ENCODE data around the gene KLHL42. TPM values are rescaled to one million over a fixed set of nuclear protein-coding genes. Genes with fewer than 3 reads are reported as not detected.

Gene KLHL42
- total RNA-seq, 1 donor = 42.0 TPM

GRCh38 chr12:27822076-27822712 lies 42.2 kb downstream of the KLHL42 start:
- Histone ChIP-seq H3K9me3 (ENCODE audit: low read depth, low read length) (no peaks in the 10 kb centered on the region), H3K27ac (ENCODE audit: low read depth, low read length) (peak overlapping the region; percentile 35), H3K4me1 (ENCODE audit: insufficient read depth, low read length) (peaks cover 12% of the 10 kb centered on the region), H3K79me2 (ENCODE audit: insufficient read depth, low read length) (no peaks in the 10 kb centered on the region), H4K20me1 (ENCODE audit: insufficient read depth, low read length) (no peaks in the 10 kb centered on the region), H3K27me3 (ENCODE audit: insufficient read depth, low read length) (no peaks in the 10 kb centered on the region), H3K4me2 (ENCODE audit: insufficient read depth, low read length) (peak overlapping the region; percentile 16), H3K4me3 (ENCODE audit: insufficient read depth, low read length) (no peak overlapping the region), H3K36me3 (ENCODE audit: insufficient read depth, low read length) (no peaks in the 10 kb centered on the region), H2AFZ (ENCODE audit: low read length) (no peak overlapping the region)
- peak; percentile 89 for DNase-seq (ENCODE audit: insufficient read length, low spot score, missing footprints)
- TF ChIP-seq CTCF (IDR thresholded peaks at IDR 0.05; ENCODE audit: extremely low read depth, low read depth, low read length) = no peak

GRCh38 chr12:27823038-27823437 lies 43.0 kb downstream of the KLHL42 start:
- no peak for DNase-seq (ENCODE audit: insufficient read length, low spot score, missing footprints)
- H3K9me3 ChIP-seq (ENCODE audit: low read depth, low read length) = no peaks in the 10 kb centered on the region
- no peaks in the 10 kb centered on the region for H3K79me2 ChIP-seq (ENCODE audit: insufficient read depth, low read length)
- H4K20me1 ChIP-seq (ENCODE audit: insufficient read depth, low read length) = no peaks in the 10 kb centered on the region
- no peak for TF ChIP-seq CTCF (IDR thresholded peaks at IDR 0.05; ENCODE audit: extremely low read depth, low read depth, low read length)
- H3K27ac ChIP-seq (ENCODE audit: low read depth, low read length) = no peak overlapping the region
- H3K36me3 ChIP-seq (ENCODE audit: insufficient read depth, low read length) = no peaks in the 10 kb centered on the region
- peaks cover 12% of the 10 kb centered on the region for H3K4me1 ChIP-seq (ENCODE audit: insufficient read depth, low read length)
- H2AFZ ChIP-seq (ENCODE audit: low read length) = no peak overlapping the region
- H3K4me3 ChIP-seq (ENCODE audit: insufficient read depth, low read length) = no peak overlapping the region
- H3K27me3 ChIP-seq (ENCODE audit: insufficient read depth, low read length) = no peaks in the 10 kb centered on the region
- H3K4me2 ChIP-seq (ENCODE audit: insufficient read depth, low read length) = no peak overlapping the region

GRCh38 chr12:27824126-27824842 lies 44.3 kb downstream of the KLHL42 start:
- H3K27ac ChIP-seq (ENCODE audit: low read depth, low read length) = no peak overlapping the region
- H3K4me3 ChIP-seq (ENCODE audit: insufficient read depth, low read length) = no peak overlapping the region
- no peaks in the 10 kb centered on the region for H3K27me3 ChIP-seq (ENCODE audit: insufficient read depth, low read length)
- H4K20me1 ChIP-seq (ENCODE audit: insufficient read depth, low read length) = no peaks in the 10 kb centered on the region
- no peaks in the 10 kb centered on the region for H3K9me3 ChIP-seq (ENCODE audit: low read depth, low read length)
- no peak for TF ChIP-seq CTCF (IDR thresholded peaks at IDR 0.05; ENCODE audit: extremely low read depth, low read depth, low read length)
- DNase-seq (ENCODE audit: insufficient read length, low spot score, missing footprints) = no peak
- H3K4me2 ChIP-seq (ENCODE audit: insufficient read depth, low read length) = peak overlapping the region; percentile 56
- H3K36me3 ChIP-seq (ENCODE audit: insufficient read depth, low read length) = no peaks in the 10 kb centered on the region
- H3K79me2 ChIP-seq (ENCODE audit: insufficient read depth, low read length) = no peaks in the 10 kb centered on the region
- peaks cover 14% of the 10 kb centered on the region for H3K4me1 ChIP-seq (ENCODE audit: insufficient read depth, low read length)
- peak overlapping the region; percentile 85 for H2AFZ ChIP-seq (ENCODE audit: low read length)

GRCh38 chr12:27826076-27826475 lies 46.0 kb downstream of the KLHL42 start:
- Histone ChIP-seq H3K4me2 (ENCODE audit: insufficient read depth, low read length) (no peak overlapping the region), H3K79me2 (ENCODE audit: insufficient read depth, low read length) (no peaks in the 10 kb centered on the region), H3K36me3 (ENCODE audit: insufficient read depth, low read length) (no peaks in the 10 kb centered on the region), H3K4me3 (ENCODE audit: insufficient read depth, low read length) (no peak overlapping the region), H4K20me1 (ENCODE audit: insufficient read depth, low read length) (no peaks in the 10 kb centered on the region), H3K9me3 (ENCODE audit: low read depth, low read length) (no peaks in the 10 kb centered on the region), H3K27me3 (ENCODE audit: insufficient read depth, low read length) (no peaks in the 10 kb centered on the region), H2AFZ (ENCODE audit: low read length) (no peak overlapping the region), H3K4me1 (ENCODE audit: insufficient read depth, low read length) (peaks cover 14% of the 10 kb centered on the region), H3K27ac (ENCODE audit: low read depth, low read length) (no peak overlapping the region)
- TF ChIP-seq CTCF (IDR thresholded peaks at IDR 0.05; ENCODE audit: extremely low read depth, low read depth, low read length) = no peak
- DNase-seq (ENCODE audit: insufficient read length, low spot score, missing footprints) = no peak

Data from osteoblast (primary cell).